GM06990 (cell line): ENCODE data around the gene JAKMIP3.

ENCODE experiments used
- DNase-seq: peaks from one replicate; pipeline ENCODE4 v3.0.0-alpha.2; 2011; ENCODE audit not compliant: insufficient read length; ENCODE audit errors: extremely low read depth
- H3K27me3 ChIP-seq: replicated peaks from 2 replicates; pipeline ENCODE4 v1.6.0; 2011; ENCODE audit warnings: low read length; ENCODE audit not compliant: control insufficient read depth, insufficient read depth
- H3K36me3 ChIP-seq: 2 replicates; pipeline ENCODE4 v1.5.1; 2011; ENCODE audit warnings: low read length; ENCODE audit not compliant: control insufficient read depth, insufficient read depth
- H3K4me3 ChIP-seq: replicated peaks from 2 replicates; pipeline ENCODE4 v1.5.1; 2011; ENCODE audit warnings: low read depth, mild to moderate bottlenecking, control low read depth, low read length
- TF ChIP-seq, protein P1 (sequence below): IDR thresholded peaks from 2 replicates; pipeline ENCODE4 v1.5.1; 2011; ENCODE audit warnings: low read length, control low read depth, mild to moderate bottlenecking, inconsistent platforms; ENCODE audit not compliant: insufficient read depth, poor library complexity, severe bottlenecking

JAKMIP3 gene

DNA sequence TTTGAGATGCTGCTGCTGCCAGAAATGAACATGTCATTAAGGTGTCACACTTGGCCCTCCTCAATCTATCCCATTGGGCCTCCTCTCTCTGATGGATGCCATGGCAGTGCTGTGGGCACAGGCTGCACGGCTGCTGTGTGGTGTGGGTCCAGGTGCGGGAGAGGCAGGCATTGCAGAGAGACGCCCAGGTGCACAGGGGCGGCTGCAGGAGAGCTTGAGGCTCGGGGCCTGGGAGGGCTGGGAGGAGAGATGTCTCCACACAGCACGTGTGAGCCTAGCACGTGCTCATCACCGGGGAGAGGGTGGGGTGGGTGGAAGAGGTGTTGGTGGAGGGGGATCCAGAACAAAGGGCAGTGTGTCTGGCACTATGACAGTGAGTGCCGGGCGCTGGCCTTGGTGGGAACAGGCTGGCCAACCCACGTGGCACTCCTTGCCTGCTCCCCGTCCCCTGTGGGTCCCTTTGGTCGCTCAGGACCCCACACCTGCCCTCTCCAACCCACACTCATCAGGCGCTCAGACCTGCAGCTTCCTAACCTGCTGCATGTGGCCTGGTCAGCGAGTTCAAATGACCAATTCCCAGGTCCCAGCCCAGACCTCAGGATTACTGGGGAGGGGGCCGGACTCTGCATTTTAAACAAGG, 44.1 kb upstream of the JAKMIP3 start:
- no peaks in the 10 kb centered on the region for H3K27me3 ChIP-seq
- H3K36me3 ChIP-seq: no peaks in the 10 kb centered on the region
- TF ChIP-seq, protein P1, sequence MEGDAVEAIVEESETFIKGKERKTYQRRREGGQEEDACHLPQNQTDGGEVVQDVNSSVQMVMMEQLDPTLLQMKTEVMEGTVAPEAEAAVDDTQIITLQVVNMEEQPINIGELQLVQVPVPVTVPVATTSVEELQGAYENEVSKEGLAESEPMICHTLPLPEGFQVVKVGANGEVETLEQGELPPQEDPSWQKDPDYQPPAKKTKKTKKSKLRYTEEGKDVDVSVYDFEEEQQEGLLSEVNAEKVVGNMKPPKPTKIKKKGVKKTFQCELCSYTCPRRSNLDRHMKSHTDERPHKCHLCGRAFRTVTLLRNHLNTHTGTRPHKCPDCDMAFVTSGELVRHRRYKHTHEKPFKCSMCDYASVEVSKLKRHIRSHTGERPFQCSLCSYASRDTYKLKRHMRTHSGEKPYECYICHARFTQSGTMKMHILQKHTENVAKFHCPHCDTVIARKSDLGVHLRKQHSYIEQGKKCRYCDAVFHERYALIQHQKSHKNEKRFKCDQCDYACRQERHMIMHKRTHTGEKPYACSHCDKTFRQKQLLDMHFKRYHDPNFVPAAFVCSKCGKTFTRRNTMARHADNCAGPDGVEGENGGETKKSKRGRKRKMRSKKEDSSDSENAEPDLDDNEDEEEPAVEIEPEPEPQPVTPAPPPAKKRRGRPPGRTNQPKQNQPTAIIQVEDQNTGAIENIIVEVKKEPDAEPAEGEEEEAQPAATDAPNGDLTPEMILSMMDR: no peak
- no peak overlapping the region for H3K4me3 ChIP-seq
- DNase-seq: no peak

DNA sequence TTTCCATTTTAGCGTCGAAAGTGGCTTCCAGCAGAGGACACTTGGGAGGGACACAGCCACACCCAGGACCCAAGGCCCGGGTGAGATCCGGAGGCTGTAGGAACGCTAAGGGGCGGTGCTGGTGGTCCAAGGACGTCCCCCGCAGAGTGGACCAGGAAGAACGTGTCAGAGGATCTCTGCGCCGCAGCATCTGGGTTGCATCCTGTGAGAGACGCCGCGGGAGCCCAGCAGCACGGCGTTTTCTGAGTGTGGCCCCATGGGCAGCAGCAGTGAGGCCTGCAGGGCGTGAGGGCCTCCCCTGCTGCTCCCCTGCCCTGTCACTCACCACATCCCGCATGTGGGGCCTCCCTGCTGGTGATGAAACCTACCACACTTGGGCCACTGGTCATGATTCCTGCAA, 43.5 kb upstream of the JAKMIP3 start:
- TF ChIP-seq, protein P1: no peak
- no peak for DNase-seq
- Histone ChIP-seq H3K36me3 (no peaks in the 10 kb centered on the region), H3K27me3 (no peaks in the 10 kb centered on the region), H3K4me3 (no peak overlapping the region)

DNA sequence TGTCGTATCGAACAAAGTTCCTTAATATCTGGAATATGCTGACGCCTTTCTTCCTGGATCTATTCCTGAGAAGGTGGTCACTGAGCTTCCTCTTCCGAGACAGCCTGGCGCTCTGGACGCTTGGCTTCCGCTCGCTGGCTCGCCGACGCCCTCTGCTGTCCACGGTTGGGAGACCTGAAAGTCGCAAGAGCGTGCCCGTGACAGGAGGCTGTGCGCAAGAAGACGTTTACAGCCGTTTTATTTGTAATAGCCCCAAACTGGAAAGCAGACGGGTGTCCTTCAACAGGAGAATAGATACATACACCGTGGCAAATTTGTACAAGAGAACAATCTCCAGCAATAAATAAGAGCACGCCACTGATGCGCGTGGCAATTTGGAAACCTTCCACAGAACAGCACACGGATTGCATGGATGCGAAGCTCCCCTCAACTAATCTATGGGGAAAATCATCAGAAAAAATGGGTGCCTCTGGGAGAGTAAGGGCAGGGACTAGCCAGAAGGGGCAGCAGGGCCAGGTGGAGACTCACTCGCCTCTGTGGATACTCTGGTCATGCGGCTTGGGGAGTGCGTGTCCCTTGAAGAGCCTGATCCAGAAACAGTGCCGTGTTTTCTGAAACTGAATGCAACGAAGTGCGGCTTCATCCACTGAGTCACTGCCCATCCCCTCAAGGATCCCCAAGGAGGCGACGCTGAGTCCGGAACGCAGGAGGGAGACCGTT, 42.5 kb upstream of the JAKMIP3 start:
- TF ChIP-seq, protein P1: peak; percentile 80
- no peak overlapping the region for H3K4me3 ChIP-seq
- no peaks in the 10 kb centered on the region for H3K27me3 ChIP-seq
- no peaks in the 10 kb centered on the region for H3K36me3 ChIP-seq
- DNase-seq: peak; percentile 68

DNA sequence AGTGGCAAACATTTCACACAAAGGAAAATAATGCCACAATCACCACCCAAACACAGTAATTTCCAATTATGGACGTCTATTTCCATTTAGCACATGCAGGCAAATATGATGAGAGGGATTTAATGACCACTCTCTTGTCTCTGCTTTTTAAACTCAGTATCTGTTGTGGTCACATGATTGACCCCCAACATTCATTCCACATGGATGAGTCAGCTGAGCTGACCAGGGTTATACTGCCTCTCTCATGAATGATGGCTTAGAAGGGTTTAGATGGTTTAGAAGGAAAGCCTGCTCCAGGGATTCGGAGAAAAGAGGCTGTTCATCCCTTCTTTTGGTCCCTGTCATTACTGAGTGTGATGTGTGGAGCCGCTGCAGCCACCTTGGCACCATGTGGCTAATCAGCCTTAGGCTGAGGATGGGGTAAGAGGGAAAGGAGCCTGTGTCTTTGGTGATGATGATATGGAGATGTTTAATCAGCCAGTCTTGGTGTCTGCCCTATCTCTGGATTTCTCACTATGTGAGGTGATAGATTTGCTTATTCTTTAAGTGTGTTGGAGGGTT, 38.2 kb upstream of the JAKMIP3 start:
- no peaks in the 10 kb centered on the region for H3K27me3 ChIP-seq
- no peak for DNase-seq
- no peaks in the 10 kb centered on the region for H3K36me3 ChIP-seq
- TF ChIP-seq, protein P1: no peak
- no peak overlapping the region for H3K4me3 ChIP-seq

DNA sequence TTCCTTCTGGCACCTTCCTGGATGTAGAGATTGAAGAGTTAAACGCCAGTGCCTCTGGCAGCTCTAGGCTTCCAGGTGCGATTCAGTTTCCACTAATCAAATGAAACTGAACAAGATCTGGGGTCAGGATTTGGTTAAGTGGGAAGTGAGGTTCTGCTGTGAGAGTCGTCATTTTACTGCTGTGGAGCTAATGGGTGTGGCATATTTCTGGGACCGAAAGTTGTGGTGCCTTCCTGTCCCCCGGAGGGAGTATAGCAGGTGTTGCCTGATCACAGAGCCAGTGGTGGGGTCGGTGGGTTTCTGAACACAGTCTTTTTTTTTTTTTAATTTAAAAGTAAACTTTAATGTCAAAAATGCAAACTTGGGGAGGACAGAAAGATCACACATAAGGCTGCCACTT, 37.0 kb upstream of the JAKMIP3 start:
- Histone ChIP-seq H3K4me3 (no peak overlapping the region), H3K27me3 (no peaks in the 10 kb centered on the region), H3K36me3 (no peaks in the 10 kb centered on the region)
- TF ChIP-seq, protein P1: no peak
- DNase-seq: no peak
